ENCODE measurements around the gene ANO10.

DNA sequence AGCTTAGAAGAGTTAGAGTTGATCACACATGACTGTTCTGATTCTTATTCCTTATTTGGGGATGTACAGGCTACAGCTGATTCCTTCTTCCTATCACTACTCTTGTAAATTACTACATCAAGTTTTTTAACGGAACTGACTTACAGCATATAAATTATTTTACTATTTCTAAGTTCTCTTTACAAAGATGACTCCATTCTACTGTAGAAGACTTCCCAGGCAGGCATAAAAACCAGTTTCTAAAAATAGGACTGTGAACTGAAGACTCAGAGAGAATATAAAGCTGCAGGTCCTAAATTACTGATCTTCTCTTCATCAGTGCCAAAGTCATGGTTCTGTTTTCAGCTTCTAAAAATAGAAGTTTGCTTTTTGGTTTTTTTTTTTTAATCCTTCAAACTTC is 38.9 kb downstream of the ANO10 start:
- TF ChIP-seq, protein P1, sequence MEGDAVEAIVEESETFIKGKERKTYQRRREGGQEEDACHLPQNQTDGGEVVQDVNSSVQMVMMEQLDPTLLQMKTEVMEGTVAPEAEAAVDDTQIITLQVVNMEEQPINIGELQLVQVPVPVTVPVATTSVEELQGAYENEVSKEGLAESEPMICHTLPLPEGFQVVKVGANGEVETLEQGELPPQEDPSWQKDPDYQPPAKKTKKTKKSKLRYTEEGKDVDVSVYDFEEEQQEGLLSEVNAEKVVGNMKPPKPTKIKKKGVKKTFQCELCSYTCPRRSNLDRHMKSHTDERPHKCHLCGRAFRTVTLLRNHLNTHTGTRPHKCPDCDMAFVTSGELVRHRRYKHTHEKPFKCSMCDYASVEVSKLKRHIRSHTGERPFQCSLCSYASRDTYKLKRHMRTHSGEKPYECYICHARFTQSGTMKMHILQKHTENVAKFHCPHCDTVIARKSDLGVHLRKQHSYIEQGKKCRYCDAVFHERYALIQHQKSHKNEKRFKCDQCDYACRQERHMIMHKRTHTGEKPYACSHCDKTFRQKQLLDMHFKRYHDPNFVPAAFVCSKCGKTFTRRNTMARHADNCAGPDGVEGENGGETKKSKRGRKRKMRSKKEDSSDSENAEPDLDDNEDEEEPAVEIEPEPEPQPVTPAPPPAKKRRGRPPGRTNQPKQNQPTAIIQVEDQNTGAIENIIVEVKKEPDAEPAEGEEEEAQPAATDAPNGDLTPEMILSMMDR (conservative IDR thresholded peaks at IDR 0.05 in 1 of 2, IDR thresholded peaks at IDR 0.05 in 1 of 2; ENCODE audit: extremely low read depth in 1 of 2, insufficient read depth in 1 of 2, low read depth in 1 of 2, low read length in 2 of 2): no peak
- no peak for TF ChIP-seq EZH2 (IDR thresholded peaks at IDR 0.05; ENCODE audit: borderline replicate concordance, low read length)
